Frontal cortex (tissue), 1 donor: Measurements from ENCODE around the gene ADRB2. TPM values are rescaled to one million over a fixed set of nuclear protein-coding genes. Genes with fewer than 3 reads are reported as not detected.

ENCODE experiments used
- total RNA-seq: library from RNA; depleted of rRNA; stranded (reverse); fragments of >200 nt; gene quantifications from one replicate; pipeline ENCODE4 v1.2.3, GENCODE V29; 2014

Gene ADRB2
- total RNA-seq, 1 donor from 2014 or later: 0.82 TPM

Other genes starting within 250 kb of the ADRB2 start
- 1.2 TPM for gene HTR4, start 172.1 kb upstream of the ADRB2 start, total RNA-seq
- gene SH3TC2, start 236.5 kb downstream of the ADRB2 start, total RNA-seq: 0.41 TPM